NCI-H446 treated with DMSO at 0.1 percent for 48 hours (cell line): ENCODE measurements around the gene SNX33.
"Not testable (repeated sequence)": the region's sequence is repeated elsewhere in the genome, so short reads cannot be mapped to it uniquely, and the experiment has no call there.

ENCODE experiments used
- DNase-seq: peaks from one replicate; lab custom pipeline; 2025; lab: John Stamatoyannopoulos, UW

The SNX33 gene

DNA sequence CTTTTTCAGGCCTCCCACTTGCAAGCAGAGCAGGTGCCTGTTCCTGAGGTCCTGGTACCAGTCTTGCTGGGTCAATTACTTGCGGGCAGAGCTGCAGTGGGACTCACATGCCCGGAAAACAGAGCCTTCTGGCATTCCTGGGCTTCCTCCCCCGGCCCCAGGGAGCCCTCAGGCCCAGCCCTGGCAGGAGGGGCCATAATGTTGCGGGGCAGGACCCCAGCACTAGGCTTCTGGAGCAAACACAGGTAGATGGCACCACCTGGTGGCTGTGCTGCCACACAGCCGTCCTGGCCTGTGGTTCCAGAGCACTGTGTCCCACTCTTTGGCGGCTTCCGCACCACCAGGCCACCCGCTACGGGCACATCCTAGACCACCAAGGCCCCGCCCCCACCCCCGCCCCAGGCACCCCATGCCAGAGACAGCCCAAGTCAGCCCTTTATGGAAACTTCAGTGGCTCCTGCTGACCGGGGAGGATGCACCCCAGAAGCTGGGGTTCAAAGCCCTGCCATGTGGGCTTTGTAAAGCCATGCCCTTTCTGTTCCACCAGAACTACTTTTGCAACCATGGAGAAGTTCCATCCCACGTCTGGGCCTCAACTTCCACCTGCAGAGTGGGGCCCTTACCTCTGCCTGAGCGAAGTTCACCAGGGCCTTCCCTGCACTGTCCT lies 36.1 kb downstream of the SNX33 start:
- DNase-seq, result not testable (repeated sequence)

DNA sequence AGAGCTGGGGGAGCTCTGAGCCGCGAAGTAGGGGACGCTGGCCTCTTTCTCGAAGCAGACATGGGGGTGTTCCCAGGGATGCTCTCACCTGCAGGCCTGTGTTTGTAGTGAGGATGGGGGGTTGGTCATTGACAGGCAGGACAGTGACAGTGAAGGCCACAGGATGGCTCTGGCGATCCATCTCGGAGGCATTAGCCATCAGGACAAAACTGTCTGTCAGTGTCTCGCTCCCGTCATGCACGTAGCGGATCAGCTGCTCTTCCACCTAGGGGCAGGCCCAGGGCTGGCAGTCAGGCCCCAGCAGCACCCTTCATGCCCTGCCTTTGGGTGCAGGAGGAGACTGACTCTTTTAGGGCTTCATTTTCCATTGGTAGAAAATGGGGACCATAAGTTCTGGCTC lies 36.9 kb downstream of the SNX33 start:
- DNase-seq, result no peak

DNA sequence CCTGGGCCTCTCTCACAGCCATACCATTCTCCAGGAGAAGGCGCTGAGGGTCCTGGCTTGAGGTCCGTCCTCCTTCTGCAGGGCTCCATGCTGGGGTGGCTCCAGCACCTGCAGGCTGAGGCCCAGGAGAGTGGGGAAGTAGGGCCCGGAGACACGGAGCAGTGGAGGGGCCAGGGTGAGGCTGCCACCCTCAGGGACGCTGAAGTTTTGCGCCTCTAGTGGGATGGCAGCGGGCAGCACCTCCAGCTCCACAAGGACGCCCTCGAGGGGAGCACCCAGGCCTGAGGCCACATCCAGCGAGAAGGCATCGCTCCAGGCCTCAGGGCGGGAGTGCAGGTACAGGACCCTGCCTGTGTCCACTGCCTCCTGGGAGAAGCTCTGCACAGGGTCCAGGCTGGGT lies 37.5 kb downstream of the SNX33 start:
- DNase-seq, result no peak

DNA sequence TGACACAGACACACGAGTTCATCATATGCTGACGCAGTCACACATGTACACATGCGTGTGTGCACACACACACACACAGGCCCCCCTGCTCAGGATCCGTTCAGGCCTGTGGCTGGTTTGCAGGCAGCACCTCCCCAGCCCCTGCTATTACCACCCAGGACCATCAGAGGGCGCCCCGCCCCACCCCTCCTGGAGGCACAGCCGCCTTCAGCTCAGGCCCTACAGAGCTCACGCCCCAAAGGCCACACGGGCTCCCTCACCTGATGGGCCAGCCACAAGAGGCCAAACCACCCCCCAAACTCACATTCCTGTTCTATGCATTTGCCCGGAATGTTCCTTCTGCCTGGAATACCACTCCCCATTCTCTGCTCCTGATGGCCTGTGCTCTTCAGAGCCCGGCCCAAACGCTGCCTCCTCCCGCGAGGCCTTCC lies 38.5 kb downstream of the SNX33 start:
- DNase-seq, result not testable (repeated sequence)

DNA sequence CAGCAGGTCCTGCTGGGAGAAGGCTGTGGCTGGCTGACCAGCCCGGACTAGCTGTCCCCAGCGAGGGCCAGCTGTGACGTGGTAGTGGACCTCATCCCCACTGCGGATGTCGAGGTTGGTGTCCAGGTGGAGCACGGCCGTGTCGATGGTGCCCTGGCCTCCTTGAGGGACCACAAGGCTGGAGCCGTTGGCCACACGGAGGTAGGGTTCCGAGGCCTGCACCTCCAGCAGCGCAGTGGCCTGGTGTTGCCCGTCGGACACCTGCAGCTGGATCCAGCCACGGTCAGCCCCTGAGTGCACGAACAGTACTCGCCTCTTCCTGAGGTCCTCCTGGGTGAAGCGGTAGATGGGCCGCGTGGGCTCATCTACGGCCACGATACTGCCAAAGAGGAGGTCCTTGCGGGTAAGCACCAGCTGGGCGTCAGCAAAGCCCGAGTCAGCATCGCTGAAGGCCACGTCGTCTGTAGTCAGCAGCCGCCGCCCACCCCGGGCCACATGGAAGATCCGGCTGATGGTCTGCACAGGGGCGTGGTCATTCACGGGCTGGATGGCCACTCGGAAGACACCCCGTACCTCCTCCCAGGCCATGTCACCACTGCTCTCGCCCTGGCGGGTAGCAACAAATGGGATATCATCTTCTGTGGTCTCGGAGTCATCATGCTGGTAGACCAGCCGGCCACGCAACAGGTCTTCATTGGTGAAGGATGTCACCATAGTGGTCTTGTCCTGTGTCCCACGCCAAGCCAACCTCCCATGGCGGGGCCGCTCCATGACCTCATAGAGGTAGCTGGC lies 40.0 kb downstream of the SNX33 start:
- DNase-seq, result no peak

- DNase-seq, result no peak
These were observed 40.5 kb downstream of the SNX33 start for GRCh38 chr15:75688278-75688557.

GRCh38 chr15:75688831-75689230 lies 41.1 kb downstream of the SNX33 start:
- DNase-seq, result no peak

- DNase-seq, result not testable (repeated sequence)
These were observed 41.7 kb downstream of the SNX33 start for GRCh38 chr15:75689429-75689828.

- not testable (repeated sequence) for DNase-seq
These were observed 44.6 kb downstream of the SNX33 start for GRCh38 chr15:75692311-75692710.

GRCh38 chr15:75693028-75693427 lies 45.3 kb downstream of the SNX33 start:
- DNase-seq, result not testable (repeated sequence)

GRCh38 chr15:75693501-75694240 lies 46.0 kb downstream of the SNX33 start:
- DNase-seq, result no peak

DNA sequence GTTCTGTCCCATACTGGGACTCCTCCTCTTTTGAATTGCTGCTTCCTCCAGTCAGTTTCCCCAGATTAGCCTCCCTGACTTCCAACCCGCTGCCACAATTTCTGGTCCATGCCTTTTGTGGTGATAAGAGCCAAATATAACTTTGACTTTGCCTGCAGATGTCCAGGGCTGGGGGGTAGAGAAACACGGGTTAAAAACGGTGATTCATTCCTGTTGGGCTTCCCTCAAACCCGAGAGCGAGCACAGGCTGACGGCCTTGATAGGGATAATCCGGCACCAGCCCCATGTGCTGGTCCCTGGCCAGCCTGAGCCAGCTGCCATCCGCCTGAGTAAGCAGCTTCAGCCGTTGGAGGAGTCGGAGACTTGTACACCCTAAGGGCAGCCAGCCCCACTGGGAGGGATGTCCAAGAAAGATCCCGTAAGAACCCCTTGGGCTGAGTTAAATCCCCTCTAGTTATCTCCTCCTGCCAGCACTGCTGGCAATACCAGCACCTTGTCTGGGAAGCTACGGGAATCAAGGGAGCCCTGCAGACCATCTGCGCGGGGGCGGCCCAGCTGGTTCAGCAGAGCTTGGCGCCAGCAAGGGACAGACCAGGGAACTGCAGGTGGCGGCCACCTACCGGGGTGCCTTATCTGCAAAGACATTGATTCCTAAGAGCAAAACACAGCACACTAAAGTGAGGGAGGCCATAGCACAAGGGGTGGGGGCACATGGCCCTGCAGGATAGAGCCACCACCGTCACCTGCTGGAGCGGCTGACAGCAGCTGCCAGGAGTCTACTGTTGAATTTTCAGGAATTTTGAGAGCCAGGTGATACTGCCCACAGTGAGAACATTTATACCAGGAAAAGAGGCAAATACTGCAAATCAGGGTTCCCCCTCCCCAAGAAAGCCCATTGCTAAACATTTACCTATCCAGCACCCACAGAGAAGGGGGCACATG lies 46.8 kb downstream of the SNX33 start:
- peak; percentile 88 for DNase-seq

GRCh38 chr15:75695220-75695619 lies 47.5 kb downstream of the SNX33 start:
- DNase-seq, result no peak

- DNase-seq, result no peak
These were observed 48.1 kb downstream of the SNX33 start for GRCh38 chr15:75695634-75696310.

DNA sequence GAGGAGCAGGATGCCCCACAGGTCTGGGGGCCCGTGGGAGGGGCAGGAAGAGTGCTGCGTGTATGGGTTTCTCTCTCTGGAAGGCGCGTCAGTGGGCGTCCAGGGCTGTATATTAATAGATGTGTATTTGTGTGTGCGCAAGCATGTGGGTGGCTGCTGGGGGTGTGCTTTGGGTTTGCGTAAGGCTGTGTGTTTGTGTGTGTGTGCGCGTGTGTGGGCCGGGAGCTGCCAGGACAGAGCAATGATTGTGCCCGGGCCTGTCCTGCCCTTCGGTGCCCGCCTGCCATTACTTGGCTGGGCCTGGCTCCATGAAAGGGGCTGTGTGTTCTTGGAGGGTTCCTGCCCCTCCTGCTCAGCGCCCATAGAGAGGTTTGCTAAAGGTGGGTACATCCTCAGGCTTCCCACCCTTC lies 48.6 kb downstream of the SNX33 start:
- DNase-seq, result no peak

DNA sequence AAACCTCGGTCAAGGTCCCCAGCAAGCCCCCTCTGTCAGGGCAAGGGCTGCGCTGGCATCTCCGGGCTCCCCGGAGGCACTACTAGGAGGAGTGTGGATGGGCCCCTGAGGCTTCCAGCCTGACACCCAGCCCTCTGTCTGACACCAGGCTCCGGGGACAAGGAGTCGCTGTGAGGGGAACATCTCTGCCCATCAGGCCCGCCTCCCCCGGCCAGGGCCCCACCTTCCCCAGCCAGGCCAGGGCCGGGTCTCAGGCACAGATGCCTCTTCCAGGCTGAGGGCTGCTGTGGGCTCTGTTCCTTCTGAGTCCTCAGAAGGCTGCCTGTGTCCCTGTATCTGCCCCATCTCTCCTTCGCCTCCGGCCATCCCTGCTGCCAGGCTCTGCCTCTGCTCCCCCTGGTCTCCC lies 49.1 kb downstream of the SNX33 start:
- no peak for DNase-seq

GRCh38 chr15:75697523-75697922 lies 49.8 kb downstream of the SNX33 start:
- DNase-seq, result no peak

DNA sequence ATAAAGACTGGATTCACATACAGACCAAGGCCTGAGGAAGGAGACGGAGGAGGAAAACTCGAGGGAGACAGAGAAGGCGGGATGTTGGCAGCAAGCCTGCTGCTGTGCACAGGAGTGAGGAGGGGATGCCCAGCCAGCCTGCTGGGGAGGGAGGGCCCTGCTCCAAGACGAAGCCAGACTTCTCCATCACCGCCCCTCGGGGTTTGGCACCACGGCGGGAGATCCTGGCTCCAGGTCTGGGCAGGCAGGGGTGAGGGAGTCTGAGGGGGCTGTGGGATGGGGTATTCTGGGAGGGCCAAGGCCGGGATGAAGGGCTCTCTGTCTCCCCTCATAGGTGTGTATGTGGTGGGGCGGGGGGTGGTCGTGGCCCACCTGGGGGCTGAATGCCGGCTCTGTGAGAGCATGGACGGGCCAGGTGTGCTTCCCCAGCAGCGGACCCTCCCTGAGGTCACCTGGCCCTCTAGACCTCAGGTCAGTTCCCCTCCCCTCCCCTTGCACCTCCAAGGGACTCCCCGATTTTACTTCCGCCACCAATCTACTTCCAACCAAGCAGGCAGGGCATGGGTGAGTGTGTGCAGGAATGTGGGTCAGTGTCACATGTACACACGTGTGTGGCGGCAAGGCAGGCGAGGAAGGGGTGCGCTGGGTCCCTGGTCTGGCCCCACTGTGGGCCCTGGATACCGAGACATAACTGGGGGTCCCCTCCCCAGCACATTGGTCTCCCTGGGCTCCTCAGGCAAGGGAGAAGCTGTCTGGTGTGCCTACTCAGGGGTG lies 50.4 kb downstream of the SNX33 start:
- DNase-seq, result not testable (repeated sequence)

DNA sequence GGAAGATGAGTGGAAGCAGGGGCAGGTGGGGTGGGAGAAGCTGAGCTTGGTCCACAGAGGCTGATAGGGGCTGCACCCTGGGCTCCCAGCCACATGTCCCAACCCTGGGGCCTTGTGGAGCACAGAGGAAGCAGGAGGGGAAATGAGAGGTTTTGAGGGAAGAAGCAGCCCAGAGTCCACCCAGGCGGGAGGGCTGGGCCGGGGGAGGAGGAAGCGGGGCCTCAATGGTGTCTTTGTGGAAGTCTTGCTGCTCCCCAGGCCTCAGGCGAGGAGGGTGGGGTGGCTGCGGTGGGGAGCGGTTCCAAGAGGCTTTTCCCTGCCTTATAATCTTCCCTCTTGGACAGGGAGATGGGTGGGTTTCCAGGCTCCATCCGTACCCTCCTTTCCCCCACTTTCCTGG lies 51.8 kb downstream of the SNX33 start:
- not testable (repeated sequence) for DNase-seq
